ENCODE data around the gene BMP7.

BMP7 gene

GRCh38 chr20:57147185-57147584 is 119.3 kb downstream of the BMP7 start:
- DNase-seq (ENCODE audit: low spot score) = no peak

GRCh38 chr20:57146155-57146554 is 120.3 kb downstream of the BMP7 start:
- DNase-seq (ENCODE audit: low spot score) = no peak

GRCh38 chr20:57145089-57145631 is 121.3 kb downstream of the BMP7 start:
- DNase-seq (ENCODE audit: low spot score) = no peak

- DNase-seq (ENCODE audit: low spot score) = no peak
Observed at GRCh38 chr20:57143173-57143572, 123.3 kb downstream of the BMP7 start.

GRCh38 chr20:57142667-57143066 is 123.8 kb downstream of the BMP7 start:
- no peak for DNase-seq (ENCODE audit: low spot score)

GRCh38 chr20:57141492-57141891 is 124.9 kb downstream of the BMP7 start:
- no peak for DNase-seq (ENCODE audit: low spot score)

GRCh38 chr20:57140416-57140965 is 126.0 kb downstream of the BMP7 start:
- no peak for DNase-seq (ENCODE audit: low spot score)

- no peak for DNase-seq (ENCODE audit: low spot score)
Observed at GRCh38 chr20:57139342-57140093, 126.9 kb downstream of the BMP7 start.

GRCh38 chr20:57138198-57138995 is 128.0 kb downstream of the BMP7 start:
- DNase-seq (ENCODE audit: low spot score) = no peak

GRCh38 chr20:57137676-57138075 is 128.8 kb downstream of the BMP7 start:
- no peak for DNase-seq (ENCODE audit: low spot score)

- DNase-seq (ENCODE audit: low spot score) = no peak
Observed at GRCh38 chr20:57136734-57137133, 129.7 kb downstream of the BMP7 start.

- no peak for DNase-seq (ENCODE audit: low spot score)
Observed at GRCh38 chr20:57135875-57136274, 130.6 kb downstream of the BMP7 start.

- no peak for DNase-seq (ENCODE audit: low spot score)
Observed at GRCh38 chr20:57134804-57135203, 131.6 kb downstream of the BMP7 start.

- no peak for DNase-seq (ENCODE audit: low spot score)
Observed at GRCh38 chr20:57133926-57134650, 132.4 kb downstream of the BMP7 start.

- DNase-seq (ENCODE audit: low spot score) = no peak
Observed at GRCh38 chr20:57131601-57132391, 134.6 kb downstream of the BMP7 start.

- DNase-seq (ENCODE audit: low spot score) = no peak
Observed at GRCh38 chr20:57131077-57131476, 135.4 kb downstream of the BMP7 start.

- DNase-seq (ENCODE audit: low spot score) = no peak
Observed at GRCh38 chr20:57130160-57130772, 136.2 kb downstream of the BMP7 start.

GRCh38 chr20:57129303-57129702 is 137.1 kb downstream of the BMP7 start:
- no peak for DNase-seq (ENCODE audit: low spot score)

GRCh38 chr20:57128044-57128757 is 138.2 kb downstream of the BMP7 start:
- DNase-seq (ENCODE audit: low spot score) = no peak

GRCh38 chr20:57126481-57127092 is 139.9 kb downstream of the BMP7 start:
- no peak for DNase-seq (ENCODE audit: low spot score)

All from kidney tubule cell (primary cell).